HepG2 (cell line): ENCODE data around the gene ZNF106. TPM values are rescaled to one million over a fixed set of nuclear protein-coding genes. Genes with fewer than 3 reads are reported as not detected.

ENCODE experiments used
- AFF4 ChIP-seq: sonication (generic); formaldehyde crosslinking; IDR thresholded peaks from 2 replicates; pipeline ENCODE4 v1.4.0; 2020; ENCODE audit warnings: missing genetic modification reagents
- GFI1 ChIP-seq: sonication (generic); formaldehyde crosslinking; IDR thresholded peaks from 2 replicates; pipeline ENCODE4 v1.5.0; 2020; ENCODE audit warnings: missing genetic modification reagents, mild to moderate bottlenecking, borderline replicate concordance
- HMGXB3 ChIP-seq: sonication (generic); formaldehyde crosslinking; IDR thresholded peaks from 2 replicates; pipeline ENCODE4 v1.4.0; 2020; ENCODE audit warnings: missing genetic modification reagents, borderline replicate concordance
- IRF9 ChIP-seq: sonication (generic); formaldehyde crosslinking; IDR thresholded peaks from 2 replicates; pipeline ENCODE4 v1.8.0; 2022; ENCODE audit warnings: missing genetic modification reagents, mild to moderate bottlenecking, borderline replicate concordance
- MATR3 ChIP-seq: sonication (generic); formaldehyde crosslinking; IDR thresholded peaks from 2 replicates; pipeline ENCODE4 v1.4.0; 2020; ENCODE audit warnings: missing genetic modification reagents
- MIER3 ChIP-seq: IDR thresholded peaks from 2 replicates; pipeline ENCODE4 v1.6.1; 2016; ENCODE audit warnings: missing compliant biosample characterization, borderline replicate concordance
- REST ChIP-seq, 2 experiments: IDR thresholded peaks; 2 replicates each; pipeline ENCODE4 v1.6.1; 2011 to 2012; ENCODE audit warnings: low read length in 2 of 2, borderline replicate concordance in 1 of 2, low read depth in 1 of 2, mild to moderate bottlenecking in 1 of 2, moderate library complexity in 1 of 2
- ZNF484 ChIP-seq: sonication (generic); formaldehyde crosslinking; IDR thresholded peaks from 2 replicates; pipeline ENCODE4 v1.5.1; 2020; ENCODE audit warnings: mild to moderate bottlenecking, low read depth, missing genetic modification reagents, borderline replicate concordance
- ZNF674 ChIP-seq: sonication (generic); formaldehyde crosslinking; IDR thresholded peaks from 2 replicates; pipeline ENCODE4 v1.5.0; 2020; ENCODE audit warnings: low read depth, mild to moderate bottlenecking, missing genetic modification reagents
- ZNF780A ChIP-seq: sonication (generic); formaldehyde crosslinking; IDR thresholded peaks from 2 replicates; pipeline ENCODE4 v1.8.0; 2022; ENCODE audit warnings: mild to moderate bottlenecking, missing genetic modification reagents, moderate library complexity
- polyA plus RNA-seq, 8 experiments: library from polyadenylated mRNA; depleted of rRNA in 3 of 8; stranded (reverse) in 7 of 8; unstranded in 1 of 8; fragments of >200 nt; fragmentation: Illumina TruSeq in 4 of 8; extraction: Trizol in 4 of 8; gene quantifications; 2 replicates each; pipeline versions ENCODE4 v1.2.1 to v1.2.3, GENCODE V29; 2011 to 2016; ENCODE audit warnings: low read depth in 4 of 8, missing spikeins in 1 of 8, mixed read lengths in 1 of 8; ENCODE audit not compliant: insufficient read depth in 1 of 8
- total RNA-seq, 5 experiments: library from RNA; depleted of rRNA; stranded (reverse); fragments of >200 nt; fragmentation: Illumina TruSeq; extraction: Trizol; gene quantifications; 2 replicates each; pipeline ENCODE4 v1.2.3, GENCODE V29; 2016; ENCODE audit warnings: low read depth in 1 of 5

The ZNF106 gene
- total and polyA plus RNA-seq, 2 of the 13 experiments (the other 11 are each of a cell fraction or from before 2014, with no cell fraction given) = 12.5 to 35.1 TPM

- TF ChIP-seq HMGXB3 (CRISPR knock-in tag) (no peak), MATR3 (no peak), AFF4 (CRISPR knock-in tag) (no peak), IRF9 (no peak), GFI1 (no peak), MIER3 (CRISPR knock-in tag) (no peak), REST (IDR thresholded peaks at IDR 0.05; ENCODE audit: borderline replicate concordance in 1 of 2, low read depth in 1 of 2, low read length in 2 of 2) (no peak), ZNF780A (CRISPR knock-in tag) (no peak), ZNF674 (CRISPR knock-in tag) (no peak), ZNF484 (CRISPR knock-in tag) (no peak)
Observed at GRCh38 chr15:42445551-42445950, 45.4 kb downstream of the ZNF106 start (continued).
